T-helper 1 cell treated with Interleukin-12 subunit alpha and Interleukin-12 subunit beta and Interleukin-4 antibody, amounts not matched to agents 30 μg/mL and 1 μg/mL, for 36 hours (primary cell): Measurements from ENCODE around the gene MTREX.

ENCODE experiments used
- H3K27ac Mint-ChIP-seq: one replicate; pipeline ENCODE4 v1.8.0; 2021; ENCODE audit warnings: mild to moderate bottlenecking, mixed read lengths
- H3K27me3 Mint-ChIP-seq: one replicate; pipeline ENCODE4 v1.8.0; 2021; ENCODE audit warnings: low read depth, mixed read lengths
- H3K36me3 Mint-ChIP-seq: one replicate; pipeline ENCODE4 v1.8.0; 2021; ENCODE audit warnings: low read depth, mixed read lengths
- H3K4me1 Mint-ChIP-seq: one replicate; pipeline ENCODE4 v1.8.0; 2021; ENCODE audit warnings: low read depth, mixed read lengths
- H3K4me3 Mint-ChIP-seq: one replicate; pipeline ENCODE4 v1.8.0; 2021; ENCODE audit warnings: mild to moderate bottlenecking, moderate library complexity, mixed read lengths
- H3K9me3 Mint-ChIP-seq: one replicate; pipeline ENCODE4 v1.8.0; 2021; ENCODE audit warnings: mixed read lengths

MTREX gene

GRCh38 chr5:55441107-55441771 is 133.4 kb downstream of the MTREX start:
- no peak overlapping the region for H3K27ac Mint-ChIP-seq
- peaks cover 6% of the 10 kb centered on the region for H3K4me1 Mint-ChIP-seq
- H3K9me3 Mint-ChIP-seq: peaks cover 2% of the 10 kb centered on the region
- no peaks in the 10 kb centered on the region for H3K27me3 Mint-ChIP-seq
- no peak overlapping the region for H3K4me3 Mint-ChIP-seq
- H3K36me3 Mint-ChIP-seq: peaks cover 17% of the 10 kb centered on the region

- no peak overlapping the region for H3K4me3 Mint-ChIP-seq
- H3K4me1 Mint-ChIP-seq: peaks cover 6% of the 10 kb centered on the region
- no peaks in the 10 kb centered on the region for H3K27me3 Mint-ChIP-seq
- H3K36me3 Mint-ChIP-seq: peaks cover 14% of the 10 kb centered on the region
- H3K9me3 Mint-ChIP-seq: no peaks in the 10 kb centered on the region
- no peak overlapping the region for H3K27ac Mint-ChIP-seq
Measured at GRCh38 chr5:55441954-55442353, 134.2 kb downstream of the MTREX start.

GRCh38 chr5:55445791-55446190 is 138.0 kb downstream of the MTREX start:
- no peaks in the 10 kb centered on the region for H3K9me3 Mint-ChIP-seq
- no peaks in the 10 kb centered on the region for H3K27me3 Mint-ChIP-seq
- H3K4me1 Mint-ChIP-seq: peaks cover 2% of the 10 kb centered on the region
- no peak overlapping the region for H3K4me3 Mint-ChIP-seq
- no peak overlapping the region for H3K27ac Mint-ChIP-seq
- peaks cover 8% of the 10 kb centered on the region for H3K36me3 Mint-ChIP-seq

GRCh38 chr5:55446640-55447351 is 139.0 kb downstream of the MTREX start:
- peaks cover 6% of the 10 kb centered on the region for H3K36me3 Mint-ChIP-seq
- no peaks in the 10 kb centered on the region for H3K9me3 Mint-ChIP-seq
- H3K27me3 Mint-ChIP-seq: no peaks in the 10 kb centered on the region

GRCh38 chr5:55450050-55450765 is 142.4 kb downstream of the MTREX start:
- no peak overlapping the region for H3K27ac Mint-ChIP-seq
- H3K4me3 Mint-ChIP-seq: no peak overlapping the region
- peaks cover 8% of the 10 kb centered on the region for H3K36me3 Mint-ChIP-seq
- H3K9me3 Mint-ChIP-seq: no peaks in the 10 kb centered on the region
- no peaks in the 10 kb centered on the region for H3K4me1 Mint-ChIP-seq
- no peaks in the 10 kb centered on the region for H3K27me3 Mint-ChIP-seq

More at GRCh38 chr5:55446640-55447351, 139.0 kb downstream of the MTREX start:
- Mint-ChIP-seq H3K4me3 (no peak overlapping the region), H3K27ac (no peak overlapping the region), H3K4me1 (peaks cover 2% of the 10 kb centered on the region)

GRCh38 chr5:55451976-55452375 is 144.2 kb downstream of the MTREX start:
- no peak overlapping the region for H3K27ac Mint-ChIP-seq
- no peaks in the 10 kb centered on the region for H3K9me3 Mint-ChIP-seq
- H3K27me3 Mint-ChIP-seq: no peaks in the 10 kb centered on the region
- H3K4me3 Mint-ChIP-seq: no peak overlapping the region
- peaks cover 2% of the 10 kb centered on the region for H3K4me1 Mint-ChIP-seq
- peaks cover 6% of the 10 kb centered on the region for H3K36me3 Mint-ChIP-seq

GRCh38 chr5:55453211-55453610 is 145.4 kb downstream of the MTREX start:
- H3K27ac Mint-ChIP-seq: no peak overlapping the region
- H3K27me3 Mint-ChIP-seq: no peaks in the 10 kb centered on the region
- H3K4me1 Mint-ChIP-seq: peaks cover 2% of the 10 kb centered on the region
- no peaks in the 10 kb centered on the region for H3K9me3 Mint-ChIP-seq
- no peak overlapping the region for H3K4me3 Mint-ChIP-seq
- H3K36me3 Mint-ChIP-seq: peaks cover 4% of the 10 kb centered on the region

- Mint-ChIP-seq H3K27me3 (no peaks in the 10 kb centered on the region), H3K4me3 (no peak overlapping the region), H3K36me3 (peaks cover 4% of the 10 kb centered on the region), H3K27ac (no peak overlapping the region), H3K9me3 (no peaks in the 10 kb centered on the region), H3K4me1 (peaks cover 2% of the 10 kb centered on the region)
Measured at GRCh38 chr5:55454282-55454681, 146.5 kb downstream of the MTREX start.

- Mint-ChIP-seq H3K4me3 (no peak overlapping the region), H3K4me1 (peaks cover 2% of the 10 kb centered on the region), H3K36me3 (peaks cover 4% of the 10 kb centered on the region), H3K27me3 (no peaks in the 10 kb centered on the region), H3K27ac (no peak overlapping the region), H3K9me3 (no peaks in the 10 kb centered on the region)
Measured at GRCh38 chr5:55456216-55456895, 148.6 kb downstream of the MTREX start.

GRCh38 chr5:55459572-55459971 is 151.8 kb downstream of the MTREX start:
- Mint-ChIP-seq H3K9me3 (no peaks in the 10 kb centered on the region), H3K27me3 (no peaks in the 10 kb centered on the region), H3K4me1 (peaks cover 6% of the 10 kb centered on the region), H3K36me3 (peaks cover 12% of the 10 kb centered on the region), H3K4me3 (no peak overlapping the region), H3K27ac (no peak overlapping the region)

GRCh38 chr5:55463613-55464012 is 155.8 kb downstream of the MTREX start:
- H3K4me1 Mint-ChIP-seq: peaks cover 4% of the 10 kb centered on the region
- H3K27ac Mint-ChIP-seq: no peak overlapping the region
- H3K36me3 Mint-ChIP-seq: peaks cover 13% of the 10 kb centered on the region
- no peaks in the 10 kb centered on the region for H3K9me3 Mint-ChIP-seq
- H3K27me3 Mint-ChIP-seq: no peaks in the 10 kb centered on the region
- no peak overlapping the region for H3K4me3 Mint-ChIP-seq

GRCh38 chr5:55467862-55468551 is 160.2 kb downstream of the MTREX start:
- H3K9me3 Mint-ChIP-seq: no peaks in the 10 kb centered on the region
- peaks cover 2% of the 10 kb centered on the region for H3K4me1 Mint-ChIP-seq
- H3K4me3 Mint-ChIP-seq: no peak overlapping the region
- no peak overlapping the region for H3K27ac Mint-ChIP-seq
- no peaks in the 10 kb centered on the region for H3K27me3 Mint-ChIP-seq
- H3K36me3 Mint-ChIP-seq: peaks cover 8% of the 10 kb centered on the region

GRCh38 chr5:55469839-55470238 is 162.1 kb downstream of the MTREX start:
- H3K4me3 Mint-ChIP-seq: no peak overlapping the region
- no peaks in the 10 kb centered on the region for H3K27me3 Mint-ChIP-seq
- peaks cover 2% of the 10 kb centered on the region for H3K4me1 Mint-ChIP-seq
- H3K9me3 Mint-ChIP-seq: no peaks in the 10 kb centered on the region
- H3K27ac Mint-ChIP-seq: no peak overlapping the region
- peaks cover 3% of the 10 kb centered on the region for H3K36me3 Mint-ChIP-seq

- Mint-ChIP-seq H3K27me3 (no peaks in the 10 kb centered on the region), H3K4me3 (no peak overlapping the region), H3K4me1 (peaks cover 2% of the 10 kb centered on the region), H3K36me3 (peaks cover 3% of the 10 kb centered on the region), H3K27ac (no peak overlapping the region), H3K9me3 (no peaks in the 10 kb centered on the region)
Measured at GRCh38 chr5:55470282-55470681, 162.5 kb downstream of the MTREX start.
